ENCODE data around the gene ADNP. TPM values are rescaled to one million over a fixed set of nuclear protein-coding genes. Genes with fewer than 3 reads are reported as not detected.

The ADNP gene
- total and polyA plus RNA-seq, 7 donors = 12.0 to 52.6 (median 41.5) TPM

DNA sequence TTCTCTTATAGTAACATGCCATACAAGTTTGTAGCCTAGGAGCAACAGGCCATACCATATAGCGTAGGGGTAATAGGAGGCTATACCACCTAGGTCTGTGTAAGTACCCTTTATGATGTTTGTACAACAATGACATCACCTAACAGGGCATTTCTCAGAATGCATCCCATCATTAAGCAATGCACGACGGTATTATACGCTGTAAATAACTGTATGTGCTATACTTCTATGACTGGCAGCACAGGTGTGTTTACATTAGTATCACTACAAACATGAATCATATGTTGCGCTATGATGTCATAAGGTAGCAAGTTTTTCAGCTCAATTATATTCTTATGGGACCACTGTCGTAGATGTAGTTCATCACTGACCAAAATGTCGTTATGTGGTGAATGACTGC lies 31.0 kb downstream of the ADNP start:
- Histone ChIP-seq H3K4me1 (peaks cover 0 to 18% (median 13%) of the 10 kb centered on the region in 4 donors), H3K9me3 (no peaks in the 10 kb centered on the region), H3K27me3 (no peaks in the 10 kb centered on the region), H3K4me3 (no peak overlapping the region), H3K27ac (no peak overlapping the region), H3K36me3 (peaks cover 0 to 63% (median 11%) of the 10 kb centered on the region in 4 donors)
- intact Hi-C loops (cut with DNase I) = no loop called here
- WGBS, 2 donors = 74 to 86% methylated on average over 7 of the region's 7 CpGs
- no peak for DNase-seq
- no peak for TF ChIP-seq EP300 (IDR thresholded peaks at IDR 0.05)
- TF ChIP-seq, protein P1, sequence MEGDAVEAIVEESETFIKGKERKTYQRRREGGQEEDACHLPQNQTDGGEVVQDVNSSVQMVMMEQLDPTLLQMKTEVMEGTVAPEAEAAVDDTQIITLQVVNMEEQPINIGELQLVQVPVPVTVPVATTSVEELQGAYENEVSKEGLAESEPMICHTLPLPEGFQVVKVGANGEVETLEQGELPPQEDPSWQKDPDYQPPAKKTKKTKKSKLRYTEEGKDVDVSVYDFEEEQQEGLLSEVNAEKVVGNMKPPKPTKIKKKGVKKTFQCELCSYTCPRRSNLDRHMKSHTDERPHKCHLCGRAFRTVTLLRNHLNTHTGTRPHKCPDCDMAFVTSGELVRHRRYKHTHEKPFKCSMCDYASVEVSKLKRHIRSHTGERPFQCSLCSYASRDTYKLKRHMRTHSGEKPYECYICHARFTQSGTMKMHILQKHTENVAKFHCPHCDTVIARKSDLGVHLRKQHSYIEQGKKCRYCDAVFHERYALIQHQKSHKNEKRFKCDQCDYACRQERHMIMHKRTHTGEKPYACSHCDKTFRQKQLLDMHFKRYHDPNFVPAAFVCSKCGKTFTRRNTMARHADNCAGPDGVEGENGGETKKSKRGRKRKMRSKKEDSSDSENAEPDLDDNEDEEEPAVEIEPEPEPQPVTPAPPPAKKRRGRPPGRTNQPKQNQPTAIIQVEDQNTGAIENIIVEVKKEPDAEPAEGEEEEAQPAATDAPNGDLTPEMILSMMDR (IDR thresholded peaks at IDR 0.05) = no peak
- TF ChIP-seq POLR2A (IDR thresholded peaks at IDR 0.05) = no peak

DNA sequence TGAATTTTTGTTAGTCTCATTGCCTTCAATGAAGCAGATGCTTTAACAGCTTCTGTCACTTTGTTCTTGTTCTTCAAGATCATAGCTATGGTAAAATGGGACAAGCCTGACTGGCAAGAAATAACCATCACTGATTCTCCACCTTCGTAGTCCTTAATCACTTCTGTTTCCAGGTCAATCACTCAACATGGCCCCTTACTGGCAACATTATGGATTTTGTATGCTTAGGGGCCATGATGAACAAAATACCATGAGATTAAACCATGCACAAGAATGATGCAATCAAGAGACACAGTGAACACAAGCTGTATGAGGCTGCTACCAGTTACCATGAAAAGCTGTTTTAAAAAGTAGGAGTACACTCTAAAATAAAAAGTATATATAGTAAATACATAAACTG lies 32.8 kb downstream of the ADNP start:
- Histone ChIP-seq H3K9me3 (no peaks in the 10 kb centered on the region), H3K27me3 (no peaks in the 10 kb centered on the region), H3K36me3 (peaks cover 5 to 77% (median 20%) of the 10 kb centered on the region in 4 donors), H3K4me3 (no peak overlapping the region), H3K27ac (no peak overlapping the region), H3K4me1 (peaks cover 0 to 5% (median under 1%) of the 10 kb centered on the region in 4 donors)
- no peak for DNase-seq
- intact Hi-C loops (cut with DNase I) = no loop called here
- WGBS, 2 donors = 90 to 95% methylated on average over 1 of the region's 1 CpG
- TF ChIP-seq POLR2A (IDR thresholded peaks at IDR 0.05) = no peak
- no peak for TF ChIP-seq POLR2AphosphoS5 (IDR thresholded peaks at IDR 0.05)
- TF ChIP-seq, protein P1 (IDR thresholded peaks at IDR 0.05) = no peak
- no peak for TF ChIP-seq EP300 (IDR thresholded peaks at IDR 0.05)

DNA sequence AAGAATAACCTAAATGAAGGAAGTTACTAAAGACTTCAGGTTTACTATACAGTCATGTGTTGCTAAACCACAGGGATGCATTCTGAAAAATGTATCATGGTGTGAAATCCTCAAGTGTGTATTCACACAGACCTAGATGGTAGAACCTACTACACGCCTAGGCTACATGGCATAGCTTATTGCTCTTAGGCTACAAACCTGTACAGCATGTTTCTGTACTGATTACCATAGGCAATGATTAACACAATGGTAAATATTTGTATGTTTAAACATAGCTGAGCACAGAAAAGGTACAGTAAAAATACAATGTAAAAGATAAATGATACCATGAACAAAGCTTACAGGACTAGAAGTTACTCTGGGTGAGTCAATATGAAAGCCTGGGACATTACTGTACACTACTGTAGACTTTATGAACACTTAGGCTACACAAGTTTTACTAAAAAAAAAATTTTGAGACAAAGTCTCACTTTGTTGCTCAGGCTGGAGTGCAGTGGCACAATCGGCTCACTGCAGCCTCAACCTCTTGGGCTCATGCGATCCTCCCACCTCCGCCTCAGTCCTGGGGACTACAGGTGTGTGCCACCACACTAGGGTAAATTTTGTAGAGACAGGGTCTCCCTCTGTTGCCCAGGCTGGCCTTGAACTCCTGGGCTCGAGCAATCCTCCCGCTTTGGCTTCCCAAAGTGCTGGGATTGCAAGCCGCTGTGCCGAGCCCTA lies 36.0 kb downstream of the ADNP start:
- Histone ChIP-seq H3K4me3 (no peak overlapping the region), H3K9me3 (no peaks in the 10 kb centered on the region), H3K4me1 (no peaks in the 10 kb centered on the region), H3K27me3 (no peaks in the 10 kb centered on the region), H3K36me3 (peaks cover 17 to 86% (median 40%) of the 10 kb centered on the region in 4 donors), H3K27ac (no peak overlapping the region)
- DNase-seq = no peak
- 38 to 84% methylated on average over 8 of the region's 8 CpGs for WGBS, 2 donors
- TF ChIP-seq, protein P1 (IDR thresholded peaks at IDR 0.05) = no peak
- no peak for TF ChIP-seq EP300 (IDR thresholded peaks at IDR 0.05)
- no peak for TF ChIP-seq POLR2AphosphoS5 (IDR thresholded peaks at IDR 0.05)
- TF ChIP-seq POLR2A (IDR thresholded peaks at IDR 0.05) = no peak
- intact Hi-C loops (cut with DNase I) = no loop called here

DNA sequence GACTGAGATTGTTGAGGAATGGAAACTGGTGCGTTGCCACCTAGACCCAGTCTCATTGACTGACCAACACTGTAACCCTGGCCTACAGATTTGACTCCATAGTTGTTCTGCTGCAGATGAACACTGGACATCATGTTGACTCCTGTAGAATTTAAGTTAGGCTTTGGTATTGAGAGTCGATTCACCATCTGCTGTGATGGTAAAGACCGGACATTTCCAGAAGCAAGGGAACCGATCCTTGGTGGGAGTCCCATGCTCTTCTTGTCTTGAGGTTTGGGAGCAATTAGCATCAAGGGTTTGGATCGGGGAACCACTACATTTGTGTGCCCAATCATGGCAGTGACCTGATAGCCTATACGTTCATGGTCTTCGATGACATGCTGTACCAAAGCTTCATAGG lies 37.6 kb downstream of the ADNP start:
- Histone ChIP-seq H3K4me1 (no peaks in the 10 kb centered on the region), H3K4me3 (no peak overlapping the region), H3K27me3 (no peaks in the 10 kb centered on the region), H3K36me3 (peaks cover 23 to 84% (median 43%) of the 10 kb centered on the region in 4 donors), H3K27ac (no peak overlapping the region), H3K9me3 (no peaks in the 10 kb centered on the region)
- DNase-seq = no peak
- intact Hi-C loops (cut with DNase I) = no loop called here
- 96 to 98% methylated on average over 7 of the region's 7 CpGs for WGBS, 2 donors
- TF ChIP-seq POLR2AphosphoS5 (IDR thresholded peaks at IDR 0.05) = no peak
- TF ChIP-seq EP300 (IDR thresholded peaks at IDR 0.05) = no peak
- TF ChIP-seq, protein P1 (IDR thresholded peaks at IDR 0.05) = no peak
- no peak for TF ChIP-seq POLR2A (IDR thresholded peaks at IDR 0.05)

Data from sigmoid colon (tissue), 7 donors.